ENCODE data around the gene PVR.

The PVR gene

DNA sequence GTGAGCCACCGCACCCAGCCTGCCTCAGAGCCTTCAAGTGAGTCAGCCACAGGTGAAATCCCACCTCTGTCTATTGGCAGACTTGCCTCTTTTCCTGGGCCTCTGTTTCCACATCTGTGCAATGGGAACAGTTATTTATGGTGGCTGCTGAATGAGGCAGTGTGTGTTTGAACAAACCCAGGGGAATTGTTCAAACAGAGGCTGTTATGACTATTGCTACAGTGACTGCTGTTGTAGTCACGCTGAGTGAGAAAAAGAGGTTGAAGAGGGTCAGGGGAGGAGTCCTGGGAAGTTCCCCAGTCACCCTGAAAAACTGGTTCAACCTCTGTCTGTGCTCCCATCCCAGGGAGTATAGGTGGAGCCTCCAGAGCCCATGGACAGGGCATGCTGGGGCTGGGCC, 27.7 kb downstream of the PVR start, which contains the start of gene CEACAM19 (continued):
- TF ChIP-seq POU6F1 (CRISPR knock-in tag; IDR thresholded peaks at IDR 0.05; ENCODE audit: borderline replicate concordance, low read depth) = no peak
- no peak for TF ChIP-seq CSDC2 (CRISPR knock-in tag; IDR thresholded peaks at IDR 0.05)
- TF ChIP-seq ZC3H10 (CRISPR knock-in tag; IDR thresholded peaks at IDR 0.05) = no peak
- no peak for TF ChIP-seq ZFP30 (CRISPR knock-in tag; IDR thresholded peaks at IDR 0.05)
- no peak for TF ChIP-seq PATZ1 (CRISPR knock-in tag; IDR thresholded peaks at IDR 0.05; ENCODE audit: borderline replicate concordance)
- TF ChIP-seq ZNF565 (CRISPR knock-in tag; conservative IDR thresholded peaks at IDR 0.05; ENCODE audit: low read depth) = no peak
- TF ChIP-seq, protein P1, sequence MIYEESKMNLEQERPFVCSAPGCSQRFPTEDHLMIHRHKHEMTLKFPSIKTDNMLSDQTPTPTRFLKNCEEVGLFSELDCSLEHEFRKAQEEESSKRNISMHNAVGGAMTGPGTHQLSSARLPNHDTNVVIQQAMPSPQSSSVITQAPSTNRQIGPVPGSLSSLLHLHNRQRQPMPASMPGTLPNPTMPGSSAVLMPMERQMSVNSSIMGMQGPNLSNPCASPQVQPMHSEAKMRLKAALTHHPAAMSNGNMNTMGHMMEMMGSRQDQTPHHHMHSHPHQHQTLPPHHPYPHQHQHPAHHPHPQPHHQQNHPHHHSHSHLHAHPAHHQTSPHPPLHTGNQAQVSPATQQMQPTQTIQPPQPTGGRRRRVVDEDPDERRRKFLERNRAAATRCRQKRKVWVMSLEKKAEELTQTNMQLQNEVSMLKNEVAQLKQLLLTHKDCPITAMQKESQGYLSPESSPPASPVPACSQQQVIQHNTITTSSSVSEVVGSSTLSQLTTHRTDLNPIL (CRISPR knock-in tag; IDR thresholded peaks at IDR 0.05; ENCODE audit: low read depth) = no peak

- TF ChIP-seq, protein P2, sequence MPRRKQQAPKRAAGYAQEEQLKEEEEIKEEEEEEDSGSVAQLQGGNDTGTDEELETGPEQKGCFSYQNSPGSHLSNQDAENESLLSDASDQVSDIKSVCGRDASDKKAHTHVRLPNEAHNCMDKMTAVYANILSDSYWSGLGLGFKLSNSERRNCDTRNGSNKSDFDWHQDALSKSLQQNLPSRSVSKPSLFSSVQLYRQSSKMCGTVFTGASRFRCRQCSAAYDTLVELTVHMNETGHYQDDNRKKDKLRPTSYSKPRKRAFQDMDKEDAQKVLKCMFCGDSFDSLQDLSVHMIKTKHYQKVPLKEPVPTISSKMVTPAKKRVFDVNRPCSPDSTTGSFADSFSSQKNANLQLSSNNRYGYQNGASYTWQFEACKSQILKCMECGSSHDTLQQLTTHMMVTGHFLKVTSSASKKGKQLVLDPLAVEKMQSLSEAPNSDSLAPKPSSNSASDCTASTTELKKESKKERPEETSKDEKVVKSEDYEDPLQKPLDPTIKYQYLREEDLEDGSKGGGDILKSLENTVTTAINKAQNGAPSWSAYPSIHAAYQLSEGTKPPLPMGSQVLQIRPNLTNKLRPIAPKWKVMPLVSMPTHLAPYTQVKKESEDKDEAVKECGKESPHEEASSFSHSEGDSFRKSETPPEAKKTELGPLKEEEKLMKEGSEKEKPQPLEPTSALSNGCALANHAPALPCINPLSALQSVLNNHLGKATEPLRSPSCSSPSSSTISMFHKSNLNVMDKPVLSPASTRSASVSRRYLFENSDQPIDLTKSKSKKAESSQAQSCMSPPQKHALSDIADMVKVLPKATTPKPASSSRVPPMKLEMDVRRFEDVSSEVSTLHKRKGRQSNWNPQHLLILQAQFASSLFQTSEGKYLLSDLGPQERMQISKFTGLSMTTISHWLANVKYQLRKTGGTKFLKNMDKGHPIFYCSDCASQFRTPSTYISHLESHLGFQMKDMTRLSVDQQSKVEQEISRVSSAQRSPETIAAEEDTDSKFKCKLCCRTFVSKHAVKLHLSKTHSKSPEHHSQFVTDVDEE (CRISPR knock-in tag; IDR thresholded peaks at IDR 0.05) = no peak
- TF ChIP-seq SNAI2 (CRISPR knock-in tag; IDR thresholded peaks at IDR 0.05) (no peak), PATZ1 (CRISPR knock-in tag; IDR thresholded peaks at IDR 0.05; ENCODE audit: borderline replicate concordance) (no peak), ESRRG (CRISPR knock-in tag; IDR thresholded peaks at IDR 0.05) (no peak), CSDC2 (CRISPR knock-in tag; IDR thresholded peaks at IDR 0.05) (no peak), TCF4 (CRISPR knock-in tag; IDR thresholded peaks at IDR 0.05; ENCODE audit: borderline replicate concordance) (no peak), ZNF8 (CRISPR knock-in tag; IDR thresholded peaks at IDR 0.05) (no peak)
- TF ChIP-seq, protein P1 (CRISPR knock-in tag; IDR thresholded peaks at IDR 0.05; ENCODE audit: low read depth) = no peak
- ATAC-seq = no peak
Measured at GRCh38 chr19:44672226-44672625, 28.5 kb downstream of the PVR start.

DNA sequence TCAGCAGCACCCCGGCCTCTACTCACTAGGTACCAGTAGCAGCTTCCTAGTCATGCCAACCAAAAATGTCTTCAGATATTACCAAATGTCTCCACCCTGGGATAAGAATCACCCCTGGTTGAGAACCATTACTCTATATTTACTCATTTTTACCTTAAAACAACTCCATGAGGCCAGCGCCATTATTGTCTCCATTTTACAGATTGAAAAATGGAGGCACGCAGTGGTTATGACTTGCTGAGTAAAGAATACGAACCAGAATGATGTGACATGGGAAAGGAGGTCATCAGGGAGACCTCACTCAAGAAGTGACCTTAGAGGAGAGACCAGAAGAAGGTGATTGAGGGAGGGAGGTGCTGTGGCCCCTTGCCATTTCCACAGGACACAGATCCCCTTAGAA, 29.8 kb downstream of the PVR start:
- TF ChIP-seq PATZ1 (CRISPR knock-in tag; IDR thresholded peaks at IDR 0.05; ENCODE audit: borderline replicate concordance) = no peak
- TF ChIP-seq GLIS3 (CRISPR knock-in tag; IDR thresholded peaks at IDR 0.05) = no peak
- no peak for TF ChIP-seq ZFP3 (CRISPR knock-in tag; IDR thresholded peaks at IDR 0.05)
- TF ChIP-seq RARB (CRISPR knock-in tag; IDR thresholded peaks at IDR 0.05) = no peak
- TF ChIP-seq CSRNP3 (CRISPR knock-in tag; IDR thresholded peaks at IDR 0.05) = no peak
- TF ChIP-seq PPARA (CRISPR knock-in tag; IDR thresholded peaks at IDR 0.05; ENCODE audit: borderline replicate concordance) = no peak
- TF ChIP-seq OSR1 (CRISPR knock-in tag; IDR thresholded peaks at IDR 0.05) = no peak
- TF ChIP-seq ESRRG (CRISPR knock-in tag; IDR thresholded peaks at IDR 0.05) = no peak
- TF ChIP-seq ISL1 (CRISPR knock-in tag; IDR thresholded peaks at IDR 0.05) = no peak
- no peak for TF ChIP-seq ZC3H10 (CRISPR knock-in tag; IDR thresholded peaks at IDR 0.05)
- TF ChIP-seq, protein P1 (CRISPR knock-in tag; IDR thresholded peaks at IDR 0.05; ENCODE audit: low read depth) = no peak
- no peak for TF ChIP-seq ZFP30 (CRISPR knock-in tag; IDR thresholded peaks at IDR 0.05)
- no peak for TF ChIP-seq ZNF565 (CRISPR knock-in tag; conservative IDR thresholded peaks at IDR 0.05; ENCODE audit: low read depth)
- no peak for TF ChIP-seq BACH2 (CRISPR knock-in tag; IDR thresholded peaks at IDR 0.05; ENCODE audit: borderline replicate concordance)
- TF ChIP-seq ZNF8 (CRISPR knock-in tag; IDR thresholded peaks at IDR 0.05) = no peak
- no peak for ATAC-seq

All from SK-N-SH treated with all-trans-retinoic acid at 6 μM for 48 hours (cell line).